Activated CD4-positive, alpha-beta T cell treated with anti-CD3 and anti-CD28 coated beads, Interleukin-2, amount 50 U/mL, for 48 hours (primary cell): Measurements from ENCODE around the gene SSB.
A peak's percentile ranks its signal among the peaks of the same experiment; 100 is the strongest.
"Not testable (repeated sequence)": the region's sequence is repeated elsewhere in the genome, so short reads cannot be mapped to it uniquely, and the experiment has no call there.

Experiments
- DNase-seq, 2 experiments: peaks; one replicate each; pipeline ENCODE4 v3.0.0-alpha.2; 2020

The SSB gene

GRCh38 chr2:169798718-169799592 is at the start of gene SSB:
Gene SSB (plus strand): TSS chr2:169798871. CDS start chr2:169800961, 2,090 bp downstream.
- peak; percentile 97 to 98 for DNase-seq

- no peak for DNase-seq
Measured at GRCh38 chr2:169752752-169753151, 45.9 kb upstream of the SSB start.

GRCh38 chr2:169755083-169755870 is 43.4 kb upstream of the SSB start:
- DNase-seq: no peak

GRCh38 chr2:169756342-169756741 is 42.3 kb upstream of the SSB start:
- no peak for DNase-seq

- no peak for DNase-seq
Measured at GRCh38 chr2:169757356-169757755, 41.3 kb upstream of the SSB start.

- DNase-seq: no peak
Measured at GRCh38 chr2:169757778-169758177, 40.9 kb upstream of the SSB start.

GRCh38 chr2:169759987-169760386 is 38.7 kb upstream of the SSB start:
- no peak for DNase-seq

- not testable (repeated sequence) for DNase-seq
Measured at GRCh38 chr2:169760798-169761197, 37.9 kb upstream of the SSB start.

- DNase-seq: no peak
Measured at GRCh38 chr2:169761251-169761969, 37.3 kb upstream of the SSB start.

GRCh38 chr2:169761970-169762292 is 36.7 kb upstream of the SSB start:
- no peak for DNase-seq

- DNase-seq: peak in 1 of 2 experiments; percentile 8
Measured at GRCh38 chr2:169765523-169765922, 33.1 kb upstream of the SSB start.

GRCh38 chr2:169767243-169767888 is 31.3 kb upstream of the SSB start:
- DNase-seq: peak; percentile 47 to 66

- peak; percentile 18 to 43 for DNase-seq
Measured at GRCh38 chr2:169768262-169768995, 30.2 kb upstream of the SSB start.

- DNase-seq: no peak
Measured at GRCh38 chr2:169771021-169771420, 27.6 kb upstream of the SSB start.

- DNase-seq: no peak
Measured at GRCh38 chr2:169771612-169772011, 27.1 kb upstream of the SSB start.

- DNase-seq: no peak
Measured at GRCh38 chr2:169772651-169773050, 26.0 kb upstream of the SSB start.

GRCh38 chr2:169775354-169775753 is 23.3 kb upstream of the SSB start:
- no peak for DNase-seq

- no peak for DNase-seq
Measured at GRCh38 chr2:169775765-169776164, 22.9 kb upstream of the SSB start.

GRCh38 chr2:169776252-169776761 is 22.4 kb upstream of the SSB start:
- no peak for DNase-seq

- DNase-seq: no peak
Measured at GRCh38 chr2:169778446-169778845, 20.2 kb upstream of the SSB start.

- DNase-seq: no peak
Measured at GRCh38 chr2:169781249-169782013, 17.2 kb upstream of the SSB start.
